B cell (primary cell): ENCODE data around the gene AP1G1.

Experiments
- EZH2 ChIP-seq: IDR thresholded peaks from 2 replicates; pipeline ENCODE4 v1.6.1; 2012; ENCODE audit warnings: borderline replicate concordance, low read depth, mild to moderate bottlenecking, moderate library complexity, low read length; ENCODE audit not compliant: insufficient read depth, poor library complexity, severe bottlenecking
- TF ChIP-seq, protein P1 (sequence below): fragments of 200-600 bp; IDR thresholded peaks from one replicate; pipeline ENCODE4 v1.8.0; 2022; ENCODE audit warnings: antibody characterized with exemption, mild to moderate bottlenecking

DNA sequence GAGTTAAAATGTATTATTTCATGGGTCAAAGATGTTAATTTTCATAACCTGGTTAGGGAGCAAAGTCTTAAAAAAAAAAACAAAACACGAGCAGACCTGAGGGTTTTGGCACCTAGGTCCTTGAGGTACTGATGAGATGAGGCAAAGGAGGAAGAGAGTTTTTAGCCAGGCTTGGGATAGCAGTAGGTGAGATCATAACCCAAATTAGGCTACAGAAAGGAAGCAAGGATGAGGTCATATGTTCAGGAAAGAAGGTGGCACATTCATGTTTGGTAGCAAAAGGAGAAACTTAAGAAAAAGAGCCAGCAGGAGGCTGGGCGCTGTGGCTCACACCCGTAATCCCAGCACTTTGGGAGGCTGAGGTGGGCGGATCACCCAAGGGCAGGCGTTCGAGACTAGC, 40.0 kb upstream of the AP1G1 start:
- TF ChIP-seq, protein P1, sequence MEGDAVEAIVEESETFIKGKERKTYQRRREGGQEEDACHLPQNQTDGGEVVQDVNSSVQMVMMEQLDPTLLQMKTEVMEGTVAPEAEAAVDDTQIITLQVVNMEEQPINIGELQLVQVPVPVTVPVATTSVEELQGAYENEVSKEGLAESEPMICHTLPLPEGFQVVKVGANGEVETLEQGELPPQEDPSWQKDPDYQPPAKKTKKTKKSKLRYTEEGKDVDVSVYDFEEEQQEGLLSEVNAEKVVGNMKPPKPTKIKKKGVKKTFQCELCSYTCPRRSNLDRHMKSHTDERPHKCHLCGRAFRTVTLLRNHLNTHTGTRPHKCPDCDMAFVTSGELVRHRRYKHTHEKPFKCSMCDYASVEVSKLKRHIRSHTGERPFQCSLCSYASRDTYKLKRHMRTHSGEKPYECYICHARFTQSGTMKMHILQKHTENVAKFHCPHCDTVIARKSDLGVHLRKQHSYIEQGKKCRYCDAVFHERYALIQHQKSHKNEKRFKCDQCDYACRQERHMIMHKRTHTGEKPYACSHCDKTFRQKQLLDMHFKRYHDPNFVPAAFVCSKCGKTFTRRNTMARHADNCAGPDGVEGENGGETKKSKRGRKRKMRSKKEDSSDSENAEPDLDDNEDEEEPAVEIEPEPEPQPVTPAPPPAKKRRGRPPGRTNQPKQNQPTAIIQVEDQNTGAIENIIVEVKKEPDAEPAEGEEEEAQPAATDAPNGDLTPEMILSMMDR, result no peak
- no peak for TF ChIP-seq EZH2
